B cell (primary cell): ENCODE results near the gene MAML3. TPM values are rescaled to one million over a fixed set of nuclear protein-coding genes. Genes with fewer than 3 reads are reported as not detected.

Experiments
- ATAC-seq: fragments of 200-7000 bp; cut with Tn5 transposase; one replicate; pipeline ENCODE4 v1.10.0; 2021; ENCODE audit warnings: low read depth, mild to moderate bottlenecking, moderate number of reproducible peaks, moderate library complexity
- CTCF ChIA-PET: fragments of 350-600 bp; sonication (Branson Sonifier 250); formaldehyde crosslinking; loops from one replicate; lab custom pipeline; 2021; ENCODE audit warnings: antibody characterized with exemption, inconsistent platforms; lab: Charles Lee
- POLR2A ChIA-PET: fragments of 350-600 bp; sonication (Branson Sonifier 250); formaldehyde crosslinking; loops from one replicate; lab custom pipeline; 2021; ENCODE audit warnings: antibody characterized with exemption; lab: Charles Lee
- DNase-seq: peaks from one replicate; pipeline ENCODE4 v3.0.0; 2013
- H2AFZ ChIP-seq: 2 replicates; pipeline ENCODE4 v1.6.1; 2012; ENCODE audit warnings: mild to moderate bottlenecking, low read depth, low read length; ENCODE audit not compliant: insufficient read depth, poor library complexity, severe bottlenecking
- H3K27ac ChIP-seq, 2 donors: 1 replicate in 1 of 2; 2 replicates in 1 of 2; pipeline ENCODE4 v1.5.1; 2012 to 2013; ENCODE audit warnings: low read length in 2 of 2, mild to moderate bottlenecking in 2 of 2, moderate library complexity in 1 of 2
- H3K27me3 ChIP-seq, 4 experiments: fragments of 200-600 bp in 1 of 4; sonication (generic) in 1 of 4; replicated peaks in 1 of 4; 1 replicate in 2 of 4; 2 replicates in 2 of 4; pipeline versions ENCODE4 v1.6.1 to v1.7.0; 2013 to 2016; ENCODE audit warnings: low read length in 3 of 4, mild to moderate bottlenecking in 2 of 4, mixed read lengths in 1 of 4, moderate library complexity in 1 of 4; ENCODE audit not compliant: insufficient read depth in 4 of 4, control insufficient read depth in 3 of 4; ENCODE audit errors: control extremely low read depth in 1 of 4
- H3K36me3 ChIP-seq, 2 experiments: replicated peaks in 1 of 2; 1 replicate in 1 of 2; 2 replicates in 1 of 2; pipeline versions ENCODE4 v1.6.1 to v1.7.1; 2013; ENCODE audit warnings: low read length in 1 of 2; ENCODE audit not compliant: insufficient read depth in 2 of 2, control insufficient read depth in 1 of 2; ENCODE audit errors: control extremely low read depth in 1 of 2, extremely low read depth in 1 of 2
- H3K4me1 ChIP-seq, 2 donors: fragments of 200-600 bp in 1 of 2; sonication (generic) in 1 of 2; 1 replicate in 1 of 2; 2 replicates in 1 of 2; pipeline versions ENCODE4 v1.5.1 to v1.6.1; 2013 to 2017; ENCODE audit warnings: low read length in 2 of 2; ENCODE audit not compliant: control insufficient read depth in 2 of 2, insufficient read depth in 2 of 2
- H3K4me2 ChIP-seq: replicated peaks from 2 replicates; pipeline ENCODE3; 2012; ENCODE audit warnings: mild to moderate bottlenecking, low read depth, low read length; ENCODE audit not compliant: poor library complexity, severe bottlenecking
- H3K4me3 ChIP-seq, 5 experiments: fragments of 200-600 bp in 1 of 5; sonication (generic) in 1 of 5; 1 replicate in 3 of 5; 2 replicates in 2 of 5; pipeline versions ENCODE4 v1.5.1 to v1.7.0; 2011 to 2016; ENCODE audit warnings: low read length in 4 of 5, mild to moderate bottlenecking in 4 of 5, low read depth in 2 of 5, control low read depth in 1 of 5, moderate library complexity in 1 of 5; ENCODE audit not compliant: insufficient read depth in 1 of 5; ENCODE audit errors: control extremely low read depth in 1 of 5, extremely low read depth in 1 of 5
- H3K79me2 ChIP-seq: fragments of 200-600 bp; sonication (generic); one replicate; pipeline ENCODE4 v1.6.0; 2016; ENCODE audit warnings: low read length; ENCODE audit not compliant: control insufficient read depth, insufficient read depth
- H3K9ac ChIP-seq: fragments of 200-600 bp; sonication (generic); 2 replicates; pipeline ENCODE4 v1.6.1; 2017; ENCODE audit warnings: mild to moderate bottlenecking, low read length, moderate library complexity
- H3K9me3 ChIP-seq, 3 donors: one replicate each; pipeline versions ENCODE4 v1.6.1 to v1.7.1; 2013; ENCODE audit warnings: low read length in 2 of 3; ENCODE audit not compliant: control insufficient read depth in 2 of 3, insufficient read depth in 1 of 3; ENCODE audit errors: control extremely low read depth in 1 of 3
- H4K20me1 ChIP-seq: 2 replicates; pipeline ENCODE4 v1.6.0; 2012; ENCODE audit warnings: mild to moderate bottlenecking, low read length; ENCODE audit not compliant: insufficient read depth, control insufficient read depth, poor library complexity, severe bottlenecking
- H3K27ac Mint-ChIP-seq: one replicate; pipeline ENCODE4 v1.8.0; 2021; ENCODE audit warnings: mixed read lengths
- H3K27me3 Mint-ChIP-seq: one replicate; pipeline ENCODE4 v1.8.0; 2021; ENCODE audit warnings: mixed read lengths
- H3K4me1 Mint-ChIP-seq: one replicate; pipeline ENCODE4 v1.8.0; 2021; ENCODE audit warnings: mixed read lengths
- H3K4me3 Mint-ChIP-seq: one replicate; pipeline ENCODE4 v1.8.0; 2021; ENCODE audit warnings: mixed read lengths
- H3K9me3 Mint-ChIP-seq: one replicate; pipeline ENCODE4 v1.8.0; 2022; ENCODE audit warnings: mixed read lengths; ENCODE audit not compliant: insufficient read depth
- CTCF ChIP-seq: fragments of 200-600 bp; IDR thresholded peaks from one replicate; pipeline ENCODE4 v1.8.0; 2022; ENCODE audit warnings: antibody characterized with exemption, mild to moderate bottlenecking
- EZH2 ChIP-seq: IDR thresholded peaks from 2 replicates; pipeline ENCODE4 v1.6.1; 2012; ENCODE audit warnings: borderline replicate concordance, low read depth, mild to moderate bottlenecking, moderate library complexity, low read length; ENCODE audit not compliant: insufficient read depth, poor library complexity, severe bottlenecking
- WGBS: methylation state at CpG from one replicate; pipeline ENCODE4 v1.1.5; 2013; ENCODE audit warnings: missing lambda C conversion rate; ENCODE audit not compliant: insufficient coverage; 5-methylcytosine and 5-hydroxymethylcytosine counted together
- intact Hi-C: fragments of 100-400 bp; cut with micrococcal nuclease; formaldehyde crosslinking; loops from one replicate; pipeline ENCODE4 v1.10.0; 2022
- polyA plus RNA-seq: library from polyadenylated mRNA; depleted of rRNA; stranded (reverse); fragments of >200 nt; gene quantifications from 2 replicates; pipeline ENCODE4 v1.2.3, GENCODE V29; 2012
- total RNA-seq, 2 donors: library from RNA; stranded (reverse); fragments of 120-200 nt in 1 of 2; gene quantifications; 1 replicate in 1 of 2; 2 replicates in 1 of 2; pipeline versions ENCODE4 v1.2.3 to v1.2.4, GENCODE V29; 2013 to 2022

The MAML3 gene
- total and polyA plus RNA-seq, 2 donors (not counting 1 experiment from before 2014, with no cell fraction given) = 0.94 to 5.3 TPM

- no peaks in the 10 kb centered on the region for H4K20me1 ChIP-seq
- no peaks in the 10 kb centered on the region for H3K4me1 ChIP-seq
- no peak for ATAC-seq
- no peaks in the 10 kb centered on the region for H3K27me3 ChIP-seq
- H3K36me3 ChIP-seq = no peaks in the 10 kb centered on the region
- H3K4me3 ChIP-seq = no peak overlapping the region
- no peak overlapping the region for H2AFZ ChIP-seq
- Mint-ChIP-seq H3K4me1 (no peaks in the 10 kb centered on the region), H3K4me3 (no peak overlapping the region), H3K9me3 (no peaks in the 10 kb centered on the region), H3K27ac (no peak overlapping the region), H3K27me3 (no peaks in the 10 kb centered on the region)
- no peak for DNase-seq
- H3K9me3 ChIP-seq = no peaks in the 10 kb centered on the region
- ChIA-PET CTCF (no interaction called here), POLR2A (no interaction called here)
- no peaks in the 10 kb centered on the region for H3K79me2 ChIP-seq
- no peak overlapping the region for H3K27ac ChIP-seq
- H3K9ac ChIP-seq = no peak overlapping the region
- TF ChIP-seq EZH2 = no peak
- no peak for TF ChIP-seq CTCF
- WGBS = no CpG with 5 or more reads among the region's 5 CpGs
- intact Hi-C loops = no loop called here
- no peak overlapping the region for H3K4me2 ChIP-seq
Observed at GRCh38 chr4:139823746-139824145, 330.2 kb downstream of the MAML3 start.

- Mint-ChIP-seq H3K27ac (no peak overlapping the region), H3K4me1 (no peaks in the 10 kb centered on the region), H3K27me3 (no peaks in the 10 kb centered on the region), H3K9me3 (no peaks in the 10 kb centered on the region), H3K4me3 (no peak overlapping the region)
- Histone ChIP-seq H3K27ac (no peak overlapping the region), H3K27me3 (no peaks in the 10 kb centered on the region), H2AFZ (no peak overlapping the region), H4K20me1 (no peaks in the 10 kb centered on the region), H3K4me3 (no peak overlapping the region), H3K9me3 (no peaks in the 10 kb centered on the region), H3K36me3 (no peaks in the 10 kb centered on the region), H3K79me2 (no peaks in the 10 kb centered on the region), H3K9ac (no peak overlapping the region), H3K4me2 (no peak overlapping the region), H3K4me1 (no peaks in the 10 kb centered on the region)
- CTCF ChIA-PET = no interaction called here
- no peak for DNase-seq
- POLR2A ChIA-PET = no interaction called here
- intact Hi-C loops = no loop called here
- ATAC-seq = no peak
- whole genome bisulfite sequencing = 63% methylated on average over 1 of the region's 4 CpGs
- TF ChIP-seq CTCF = no peak
- TF ChIP-seq EZH2 = no peak
Observed at GRCh38 chr4:139823345-139823744, 330.6 kb downstream of the MAML3 start.
